Keratinocyte (primary cell): ENCODE measurements around the gene MS4A14. TPM values are rescaled to one million over a fixed set of nuclear protein-coding genes. Genes with fewer than 3 reads are reported as not detected.

Experiments used
- DNase-seq: peaks from one replicate; pipeline ENCODE4 v3.0.0-alpha.2; 2011; ENCODE audit warnings: low read depth, missing footprints, low spot score
- FAIRE-seq: peaks from 2 replicates; lab custom pipeline; 2011; peaks lifted over from hg19 to GRCh38; lab: Jason Lieb, UNC
- H2AFZ ChIP-seq: 2 replicates; pipeline ENCODE4 v1.6.0; 2012; ENCODE audit warnings: low read length, control low read depth, inconsistent platforms; ENCODE audit not compliant: control insufficient read depth
- H3K27ac ChIP-seq: 2 replicates; pipeline ENCODE4 v1.5.1; 2011; ENCODE audit warnings: low read length; ENCODE audit not compliant: control insufficient read depth, insufficient read depth
- H3K27me3 ChIP-seq: 3 replicates; pipeline ENCODE4 v1.6.0; 2011; ENCODE audit warnings: low read length; ENCODE audit not compliant: control insufficient read depth, insufficient read depth; ENCODE audit errors: extremely low read depth
- H3K36me3 ChIP-seq, 2 experiments: 2 replicates in 1 of 2; 3 replicates in 1 of 2; pipeline ENCODE4 v1.5.1; 2011; ENCODE audit warnings: low read length in 2 of 2, mild to moderate bottlenecking in 1 of 2; ENCODE audit not compliant: control insufficient read depth in 2 of 2, insufficient read depth in 2 of 2; ENCODE audit errors: extremely low read depth in 1 of 2
- H3K4me1 ChIP-seq: 3 replicates; pipeline ENCODE4 v1.5.1; 2011; ENCODE audit warnings: low read length; ENCODE audit not compliant: control insufficient read depth, insufficient read depth; ENCODE audit errors: extremely low read depth
- H3K4me2 ChIP-seq: 3 replicates; pipeline ENCODE4 v1.6.0; 2011; ENCODE audit warnings: low read depth, low read length; ENCODE audit not compliant: control insufficient read depth, insufficient read depth; ENCODE audit errors: extremely low read depth
- H3K4me3 ChIP-seq, 3 experiments: fragments of 200-600 bp in 1 of 3; sonication (generic) in 1 of 3; 2 replicates in 2 of 3; 3 replicates in 1 of 3; pipeline ENCODE4 v1.5.1; 2011 to 2016; ENCODE audit warnings: low read length in 3 of 3, mild to moderate bottlenecking in 3 of 3, control low read depth in 2 of 3, inconsistent platforms in 1 of 3, low read depth in 1 of 3, mixed read lengths in 1 of 3, mixed run types in 1 of 3, moderate library complexity in 1 of 3; ENCODE audit not compliant: control insufficient read depth in 2 of 3, insufficient read depth in 2 of 3; ENCODE audit errors: extremely low read depth in 1 of 3
- H3K79me2 ChIP-seq: 2 replicates; pipeline ENCODE4 v1.6.0; 2012; ENCODE audit warnings: low read length; ENCODE audit not compliant: control insufficient read depth, insufficient read depth
- H3K9ac ChIP-seq: 3 replicates; pipeline ENCODE4 v1.6.0; 2011; ENCODE audit warnings: low read length; ENCODE audit not compliant: control insufficient read depth, insufficient read depth; ENCODE audit errors: extremely low read depth
- H3K9me1 ChIP-seq: 3 replicates; pipeline ENCODE4 v1.6.0; 2011; ENCODE audit warnings: low read length; ENCODE audit not compliant: control insufficient read depth, insufficient read depth; ENCODE audit errors: extremely low read depth
- H3K9me3 ChIP-seq: 2 replicates; pipeline ENCODE4 v1.5.1; 2012; ENCODE audit warnings: low read depth, low read length; ENCODE audit not compliant: control insufficient read depth
- H4K20me1 ChIP-seq: 3 replicates; pipeline ENCODE4 v1.6.0; 2011; ENCODE audit warnings: low read length; ENCODE audit not compliant: control insufficient read depth, insufficient read depth; ENCODE audit errors: extremely low read depth
- CTCF ChIP-seq, 3 experiments: IDR thresholded peaks in 1 of 3; conservative IDR thresholded peaks in 1 of 3; optimal IDR thresholded peaks in 1 of 3; 2 replicates in 2 of 3; 3 replicates in 1 of 3; pipeline versions ENCODE3 to v1.5.1; 2011; ENCODE audit warnings: low read length in 3 of 3, mild to moderate bottlenecking in 3 of 3, moderate library complexity in 2 of 3, control low read depth in 1 of 3, inconsistent platforms in 1 of 3; ENCODE audit not compliant: insufficient read depth in 2 of 3; ENCODE audit errors: extremely low read depth in 1 of 3
- EZH2 ChIP-seq: IDR thresholded peaks from one replicate; pipeline ENCODE4 v1.6.1; 2012; ENCODE audit warnings: inconsistent platforms, mild to moderate bottlenecking, low read length, moderate library complexity
- dilution Hi-C: fragments of 300-500 bp; cut with MboI; formaldehyde crosslinking; loops from one replicate; pipeline ENCODE4 v1.7.0; 2020; ENCODE audit warnings: low sequenced_read_pairs; ENCODE audit not compliant: extremely low pct_ligation_motif_present
- polyA plus RNA-seq, 5 experiments: library from polyadenylated mRNA; depleted of rRNA in 3 of 5; stranded (reverse) in 3 of 5; stranded (forward) in 1 of 5; unstranded in 1 of 5; fragments of >200 nt; gene quantifications; 1 replicate in 1 of 5; 2 replicates in 3 of 5; 3 replicates in 1 of 5; pipeline versions ENCODE4 v1.2.1 to v1.2.3, GENCODE V29; 2011 to 2012; ENCODE audit warnings: missing spikeins in 2 of 5, low read depth in 1 of 5, low replicate concordance in 1 of 5

The MS4A14 gene
- polyA plus RNA-seq, 1 donor (not counting 4 experiments of a cell fraction or from before 2014, with no cell fraction given): not detected

- no peak overlapping the region for H3K27ac ChIP-seq
- FAIRE-seq: no peak
- H3K4me1 ChIP-seq: no peaks in the 10 kb centered on the region
- H3K4me3 ChIP-seq: no peak overlapping the region
- DNase-seq: no peak
- no peak overlapping the region for H3K4me2 ChIP-seq
- H3K36me3 ChIP-seq: no peaks in the 10 kb centered on the region
- no peak for TF ChIP-seq EZH2
- TF ChIP-seq CTCF (optimal IDR thresholded peaks at IDR 0.05 in 1 of 3, IDR thresholded peaks at IDR 0.05 in 1 of 3, conservative IDR thresholded peaks at IDR 0.05 in 1 of 3; ENCODE audit: extremely low read depth in 1 of 3, insufficient read depth in 2 of 3, low read length in 3 of 3): no peak
- H3K27me3 ChIP-seq: no peaks in the 10 kb centered on the region
- dilution Hi-C loops: no loop called here
- H3K79me2 ChIP-seq: no peaks in the 10 kb centered on the region
- H3K9me1 ChIP-seq: no peaks in the 10 kb centered on the region
- H2AFZ ChIP-seq: no peak overlapping the region
- no peak overlapping the region for H3K9ac ChIP-seq
- no peaks in the 10 kb centered on the region for H4K20me1 ChIP-seq
- H3K9me3 ChIP-seq: no peaks in the 10 kb centered on the region
Observed at GRCh38 chr11:60370252-60370810, 25.9 kb upstream of the MS4A14 start.

GRCh38 chr11:60370811-60371298 lies 25.4 kb upstream of the MS4A14 start:
- no peak overlapping the region for H2AFZ ChIP-seq
- no peaks in the 10 kb centered on the region for H3K9me1 ChIP-seq
- no peaks in the 10 kb centered on the region for H3K27me3 ChIP-seq
- no peaks in the 10 kb centered on the region for H3K4me1 ChIP-seq
- no peak for DNase-seq
- H3K27ac ChIP-seq: no peak overlapping the region
- no peak for FAIRE-seq
- no peak overlapping the region for H3K9ac ChIP-seq
- H3K9me3 ChIP-seq: no peaks in the 10 kb centered on the region
- TF ChIP-seq CTCF (optimal IDR thresholded peaks at IDR 0.05 in 1 of 3, IDR thresholded peaks at IDR 0.05 in 1 of 3, conservative IDR thresholded peaks at IDR 0.05 in 1 of 3; ENCODE audit: extremely low read depth in 1 of 3, insufficient read depth in 2 of 3, low read length in 3 of 3): no peak
- TF ChIP-seq EZH2: no peak
- no peaks in the 10 kb centered on the region for H3K79me2 ChIP-seq
- dilution Hi-C loops: no loop called here
- no peak overlapping the region for H3K4me3 ChIP-seq
- no peaks in the 10 kb centered on the region for H4K20me1 ChIP-seq
- no peaks in the 10 kb centered on the region for H3K36me3 ChIP-seq
- H3K4me2 ChIP-seq: no peak overlapping the region
